ENCODE results near the gene CSRP2. TPM values are rescaled to one million over a fixed set of nuclear protein-coding genes. Genes with fewer than 3 reads are reported as not detected.

Gene CSRP2
- total RNA-seq, 1 donor: 64.3 TPM

DNA sequence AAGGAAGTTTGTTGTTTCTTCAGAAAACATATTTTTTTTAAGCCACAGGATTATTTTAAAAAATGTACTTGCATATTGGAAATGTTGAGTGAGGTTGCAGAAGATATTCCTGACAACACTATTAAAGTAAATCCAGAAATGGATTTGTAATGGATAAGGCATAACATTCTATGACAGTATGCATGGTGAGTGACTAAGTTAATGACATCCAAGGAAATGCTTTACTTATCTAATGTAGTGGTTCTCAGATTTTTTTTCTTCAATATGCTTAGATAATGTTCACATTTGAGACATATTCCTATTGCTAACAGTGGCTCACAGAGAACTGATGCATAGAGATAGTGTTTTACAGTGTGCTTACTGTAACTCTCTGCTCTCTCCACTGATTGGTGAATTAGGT is 65.6 kb downstream of the CSRP2 start:
- DNase-seq (ENCODE audit: low read depth): no peak
- TF ChIP-seq, protein P1, sequence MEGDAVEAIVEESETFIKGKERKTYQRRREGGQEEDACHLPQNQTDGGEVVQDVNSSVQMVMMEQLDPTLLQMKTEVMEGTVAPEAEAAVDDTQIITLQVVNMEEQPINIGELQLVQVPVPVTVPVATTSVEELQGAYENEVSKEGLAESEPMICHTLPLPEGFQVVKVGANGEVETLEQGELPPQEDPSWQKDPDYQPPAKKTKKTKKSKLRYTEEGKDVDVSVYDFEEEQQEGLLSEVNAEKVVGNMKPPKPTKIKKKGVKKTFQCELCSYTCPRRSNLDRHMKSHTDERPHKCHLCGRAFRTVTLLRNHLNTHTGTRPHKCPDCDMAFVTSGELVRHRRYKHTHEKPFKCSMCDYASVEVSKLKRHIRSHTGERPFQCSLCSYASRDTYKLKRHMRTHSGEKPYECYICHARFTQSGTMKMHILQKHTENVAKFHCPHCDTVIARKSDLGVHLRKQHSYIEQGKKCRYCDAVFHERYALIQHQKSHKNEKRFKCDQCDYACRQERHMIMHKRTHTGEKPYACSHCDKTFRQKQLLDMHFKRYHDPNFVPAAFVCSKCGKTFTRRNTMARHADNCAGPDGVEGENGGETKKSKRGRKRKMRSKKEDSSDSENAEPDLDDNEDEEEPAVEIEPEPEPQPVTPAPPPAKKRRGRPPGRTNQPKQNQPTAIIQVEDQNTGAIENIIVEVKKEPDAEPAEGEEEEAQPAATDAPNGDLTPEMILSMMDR (IDR thresholded peaks at IDR 0.05; ENCODE audit: insufficient read depth, low read depth, low read length): no peak
- H3K4me3 ChIP-seq (ENCODE audit: low read depth, low read length): no peak overlapping the region

DNA sequence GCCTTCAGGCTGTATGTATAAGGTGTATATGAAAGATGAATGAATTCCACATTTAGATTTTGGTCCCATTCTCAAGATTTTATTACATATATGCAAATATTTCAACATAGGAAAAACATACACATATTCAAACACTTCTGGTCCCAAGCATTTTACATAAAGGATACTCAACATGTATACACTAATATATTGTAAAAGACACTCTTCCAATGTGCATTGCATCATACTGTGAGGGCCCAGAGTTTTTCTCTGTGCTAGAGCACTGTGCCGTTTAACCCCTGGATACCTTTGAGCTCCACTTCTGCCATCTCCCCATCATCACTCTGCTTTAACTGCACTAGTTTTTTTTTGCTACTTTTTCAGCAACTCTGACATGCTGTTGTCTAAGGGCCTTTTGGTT is 66.8 kb downstream of the CSRP2 start:
- no peak for DNase-seq (ENCODE audit: low read depth)
- H3K4me3 ChIP-seq (ENCODE audit: low read depth, low read length): no peak overlapping the region
- TF ChIP-seq, protein P1 (IDR thresholded peaks at IDR 0.05; ENCODE audit: insufficient read depth, low read depth, low read length): no peak

DNA sequence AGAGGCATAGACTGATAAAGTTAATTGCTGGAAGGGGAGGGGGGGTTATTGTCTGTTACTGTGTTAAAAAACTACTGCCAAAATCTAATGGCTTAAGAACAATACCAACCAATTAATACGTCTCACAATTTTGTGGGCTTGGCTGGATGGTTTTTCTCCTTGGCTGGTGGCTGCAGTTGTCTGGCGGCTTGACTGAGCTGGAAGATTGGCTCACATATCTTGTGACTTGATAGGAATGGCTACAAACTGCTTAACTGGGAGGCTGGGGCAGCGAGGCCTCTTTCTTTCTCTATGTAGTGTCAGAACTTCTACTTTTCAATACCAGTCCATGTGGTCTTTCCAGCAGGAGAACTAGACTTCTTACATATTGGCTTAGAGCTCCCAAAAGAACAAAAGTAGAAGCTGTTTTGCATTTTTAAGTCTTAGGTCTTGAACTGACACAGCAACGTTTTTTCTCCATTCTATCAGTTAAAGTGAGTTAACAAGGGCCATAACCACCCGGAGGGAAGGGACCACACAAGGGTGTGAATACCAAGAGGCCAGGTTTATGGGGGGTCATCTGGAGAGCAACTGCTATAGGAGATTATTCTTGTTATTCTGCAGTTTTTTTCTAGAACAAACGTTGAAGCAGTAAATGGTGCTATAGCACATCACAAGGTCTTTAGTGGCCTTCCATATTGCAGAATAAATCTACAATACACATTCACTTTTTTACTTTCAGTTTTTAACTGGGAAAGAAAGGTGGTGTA is 68.0 kb downstream of the CSRP2 start:
- no peak for DNase-seq (ENCODE audit: low read depth)
- TF ChIP-seq, protein P1 (IDR thresholded peaks at IDR 0.05; ENCODE audit: insufficient read depth, low read depth, low read length): no peak
- no peak overlapping the region for H3K4me3 ChIP-seq (ENCODE audit: low read depth, low read length)

Other genes starting within 250 kb of the CSRP2 start
- 73.0 and 88.3 TPM in 2 replicates for gene ZDHHC17, start 114.9 kb downstream of the CSRP2 start, total RNA-seq
- 10.4 and 17.4 TPM in 2 replicates for gene E2F7, start 186.6 kb upstream of the CSRP2 start, total RNA-seq